HG03520 (cell line): ENCODE results near the gene IGSF3.
A peak's percentile ranks its signal among the peaks of the same experiment; 100 is the strongest.

Experiments used
- ATAC-seq: cut with Tn5 transposase; IDR thresholded peaks from one replicate; pipeline ENCODE4 v1.9.1; 2021; ENCODE audit warnings: mild to moderate bottlenecking, moderate library complexity; ENCODE audit not compliant: unreplicated experiment

The IGSF3 gene

DNA sequence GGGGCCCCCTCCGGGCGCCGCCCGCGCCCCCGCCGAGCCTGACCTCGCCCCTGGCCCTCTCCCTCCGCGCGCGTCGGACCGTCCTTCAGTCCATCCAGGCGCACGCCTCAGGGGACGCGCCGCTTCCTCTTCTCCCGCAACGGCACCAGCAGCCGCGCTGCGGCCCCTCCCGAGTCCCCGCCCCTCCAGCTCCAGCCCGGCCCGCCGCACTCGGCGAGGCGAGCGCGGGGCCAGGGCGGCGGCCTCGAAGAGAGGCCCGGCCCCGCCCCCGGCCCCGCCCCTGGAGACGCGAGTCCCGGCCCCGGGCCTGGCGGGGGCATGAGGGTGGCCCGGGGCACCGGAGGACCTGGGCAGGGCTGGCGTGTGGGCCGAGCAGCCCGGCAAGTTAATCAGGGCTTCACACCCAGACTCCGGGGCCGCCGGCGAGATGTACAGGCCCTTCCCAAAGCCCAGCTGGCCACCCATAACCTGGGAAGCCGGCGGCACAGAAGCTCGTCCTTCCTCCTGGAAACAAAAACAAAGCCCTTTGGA is at the start of gene IGSF3:
IGSF3 (minus strand) TSS at position 159 of the 531 bp plus-strand sequence. CDS start 1,407 bp downstream, outside the sequence.
- ATAC-seq, result peak; percentile 50

DNA sequence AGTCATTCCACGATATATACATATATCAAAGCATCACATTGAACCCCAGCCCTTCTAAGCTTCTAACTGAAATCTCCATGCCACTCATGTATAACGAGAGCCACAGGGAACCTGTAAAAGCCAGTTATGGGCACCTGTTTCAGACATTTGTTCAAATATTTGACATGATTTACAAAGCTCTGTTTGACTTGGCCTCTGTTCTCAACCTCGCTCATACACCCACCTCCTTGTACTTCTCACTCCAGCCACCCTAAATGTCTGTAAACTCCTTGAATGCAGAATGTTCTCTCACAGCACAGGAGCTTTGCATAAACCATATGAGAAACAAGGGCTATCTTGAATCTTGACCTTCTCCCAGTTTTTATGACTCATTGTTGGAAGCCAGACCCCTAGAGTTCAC is 49.8 kb upstream of the IGSF3 start:
- no peak for ATAC-seq

DNA sequence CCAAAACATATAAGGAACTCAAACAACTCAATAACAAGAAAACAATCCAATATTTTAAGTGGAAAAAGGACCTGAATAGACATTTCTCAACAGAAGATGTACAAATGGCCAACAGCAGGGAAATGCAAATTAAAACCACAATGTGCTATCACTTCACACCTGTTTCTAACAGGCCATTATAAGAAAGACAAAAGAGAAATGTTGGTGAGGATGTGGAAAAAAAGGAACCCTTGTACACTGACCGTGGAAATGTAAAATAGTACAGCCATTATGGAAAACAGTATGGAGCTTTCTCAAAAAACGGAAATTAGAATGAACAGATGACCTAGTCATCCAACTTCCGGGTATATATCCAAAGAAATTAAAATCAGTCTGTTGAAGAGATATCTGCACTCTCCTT is 48.9 kb upstream of the IGSF3 start:
- no peak for ATAC-seq

DNA sequence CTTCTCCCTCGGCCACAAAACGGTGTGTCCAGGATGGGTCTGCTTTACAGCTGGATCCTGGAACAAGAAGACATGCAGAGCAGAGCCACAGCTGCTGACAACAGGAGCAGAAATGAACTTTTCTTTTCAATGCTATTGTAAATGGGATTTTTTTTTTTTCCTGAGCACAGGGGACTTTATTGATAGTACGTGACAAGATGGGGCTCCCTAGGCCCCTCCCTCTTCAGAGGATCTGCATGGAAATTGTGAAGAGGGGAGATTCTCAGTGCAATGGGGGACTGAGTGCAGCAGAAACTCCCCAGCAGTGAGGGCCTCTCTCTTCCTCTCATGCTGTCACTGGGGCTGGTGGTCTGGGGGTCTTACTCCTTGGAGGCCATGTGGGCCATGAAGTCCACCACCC is 45.9 kb upstream of the IGSF3 start:
- ATAC-seq, result no peak

DNA sequence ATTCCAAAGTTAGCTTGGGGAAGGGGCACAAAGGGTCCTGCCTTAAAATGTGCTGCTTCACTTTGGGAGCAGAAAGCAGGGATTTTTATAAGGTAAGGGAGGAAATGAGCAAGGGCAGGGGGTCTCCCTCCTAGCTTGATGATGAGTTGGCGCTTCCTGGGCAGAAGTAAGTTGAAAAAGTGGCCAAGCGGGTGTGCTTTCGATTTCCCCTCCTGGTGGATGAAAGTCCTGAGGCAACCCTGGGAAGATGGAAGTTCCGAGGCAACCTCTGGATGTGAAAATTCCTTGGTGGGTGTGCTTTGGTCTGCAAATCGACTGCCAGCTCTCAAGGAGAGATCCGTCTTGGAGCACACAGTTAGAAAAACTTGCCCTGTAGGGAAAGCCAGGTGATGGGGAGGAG is 45.0 kb upstream of the IGSF3 start:
- ATAC-seq, result no peak

DNA sequence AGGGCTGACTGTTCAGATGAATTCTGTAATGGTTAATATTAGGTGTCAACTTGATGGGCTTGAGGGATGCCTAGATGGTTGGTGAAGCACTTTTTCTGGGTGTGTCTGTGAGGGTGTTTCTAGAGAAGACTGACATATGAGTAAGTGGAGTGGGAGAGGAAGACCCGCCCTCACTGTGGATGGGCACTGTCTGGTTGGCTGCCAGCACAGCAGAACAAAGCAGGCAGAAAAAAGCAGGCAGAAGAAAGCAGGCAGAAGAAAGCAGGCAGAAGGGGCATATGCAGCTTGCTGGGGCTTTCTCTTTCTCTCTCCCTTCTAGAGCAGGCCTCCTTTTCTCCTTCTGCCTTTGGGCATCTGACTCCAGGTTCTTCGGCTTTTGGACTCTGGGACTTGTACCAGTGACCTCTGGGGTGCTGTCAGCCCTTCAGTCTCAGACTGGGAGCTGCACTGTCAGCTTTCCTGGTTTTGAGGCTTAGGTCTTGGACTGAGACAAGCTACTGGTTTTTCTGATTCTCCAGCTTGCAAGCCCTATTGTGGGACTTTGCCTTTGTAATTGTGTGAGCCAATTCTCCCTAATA is 43.8 kb upstream of the IGSF3 start:
- ATAC-seq, result no peak

DNA sequence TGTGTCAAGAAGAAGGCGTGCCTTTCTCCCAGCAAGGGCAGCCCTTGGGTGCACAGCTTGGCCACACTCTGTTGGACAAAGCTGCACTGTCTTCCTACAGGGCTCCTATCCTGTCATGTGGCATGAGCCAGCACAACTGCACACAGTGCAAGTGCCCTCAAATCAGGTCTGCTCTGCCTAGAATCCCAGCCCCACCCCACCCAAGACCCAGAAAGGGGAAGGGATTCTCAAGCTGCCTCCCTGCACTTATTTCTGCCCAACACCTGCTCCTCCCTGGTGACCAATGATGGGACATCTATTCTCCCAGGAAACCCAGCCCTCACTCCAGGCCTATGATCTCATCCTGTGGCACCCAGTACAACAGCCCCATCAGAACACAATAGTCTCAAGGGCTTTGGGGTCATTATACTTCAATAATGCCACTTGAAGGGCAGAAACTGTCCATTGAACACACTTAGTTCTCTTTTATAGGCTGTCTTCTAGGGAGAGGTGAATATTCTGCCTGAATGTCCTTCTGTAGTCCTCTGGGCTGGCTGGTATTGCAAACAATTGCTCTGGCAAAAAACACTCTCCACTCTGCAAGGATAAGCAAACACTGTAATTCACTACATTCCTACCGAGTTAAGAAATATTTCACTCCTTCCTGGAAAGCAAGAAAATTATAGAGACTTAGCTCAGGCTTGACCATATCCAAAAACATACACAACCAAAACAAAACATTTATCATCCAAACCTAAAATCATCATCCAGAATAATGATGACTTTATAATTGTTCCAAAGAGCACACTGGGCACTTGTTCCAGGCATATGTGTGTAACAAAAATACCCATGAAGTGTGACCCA is 43.1 kb upstream of the IGSF3 start:
- no peak for ATAC-seq

DNA sequence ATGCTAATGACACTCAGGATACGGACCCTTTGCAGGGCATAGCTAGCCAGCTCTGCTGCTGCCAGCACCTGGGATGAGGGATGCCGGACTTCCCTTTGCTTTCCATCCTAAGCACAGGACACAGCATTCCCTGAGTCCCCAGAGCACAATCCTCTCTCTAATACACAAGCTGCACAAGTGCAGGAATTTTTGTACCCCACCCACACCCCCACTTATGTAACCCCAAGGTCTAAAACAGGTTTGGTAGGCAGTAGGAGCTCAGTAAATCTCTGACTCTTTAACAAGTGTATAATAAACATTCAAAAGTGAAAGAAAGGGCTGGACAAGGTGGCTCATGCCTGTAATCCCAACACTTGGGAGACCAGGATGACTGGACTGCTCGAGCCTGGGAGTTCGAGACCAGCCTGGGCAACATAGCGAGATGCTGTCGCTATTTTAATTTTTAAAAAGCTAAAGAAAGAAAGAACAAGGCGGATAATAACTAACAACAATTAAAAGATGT is 42.2 kb upstream of the IGSF3 start:
- no peak for ATAC-seq

DNA sequence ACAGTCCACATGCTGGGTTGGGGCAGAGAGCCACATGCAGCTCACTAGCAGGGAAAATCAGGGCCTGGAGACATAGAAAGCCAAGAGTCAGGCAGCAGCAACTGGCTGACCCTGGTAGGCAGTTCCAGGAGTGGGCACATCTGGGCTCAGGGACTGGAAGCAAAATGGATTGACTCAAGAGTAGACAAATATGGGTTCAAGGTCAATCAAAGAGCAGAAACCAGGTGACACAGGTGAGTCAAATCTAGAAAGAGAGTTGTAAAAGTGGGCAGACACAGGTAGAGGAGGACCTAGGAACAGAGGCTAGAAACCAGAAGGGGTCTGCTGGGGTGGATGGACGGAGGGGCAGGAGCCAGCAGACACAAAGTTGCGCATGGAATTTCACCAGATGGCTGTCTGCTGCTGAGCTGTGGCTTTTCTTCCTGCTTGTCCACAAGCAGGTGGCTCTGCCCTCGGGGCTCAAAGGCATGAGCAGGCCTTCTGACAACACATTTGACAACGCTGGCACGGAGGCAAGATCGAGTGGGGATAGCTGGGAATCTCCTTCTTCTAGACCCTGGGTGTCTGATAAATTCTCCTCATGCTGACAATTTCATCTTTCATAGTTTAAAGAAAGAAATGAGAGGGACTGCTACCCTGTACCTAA is 40.8 kb upstream of the IGSF3 start:
- no peak for ATAC-seq

DNA sequence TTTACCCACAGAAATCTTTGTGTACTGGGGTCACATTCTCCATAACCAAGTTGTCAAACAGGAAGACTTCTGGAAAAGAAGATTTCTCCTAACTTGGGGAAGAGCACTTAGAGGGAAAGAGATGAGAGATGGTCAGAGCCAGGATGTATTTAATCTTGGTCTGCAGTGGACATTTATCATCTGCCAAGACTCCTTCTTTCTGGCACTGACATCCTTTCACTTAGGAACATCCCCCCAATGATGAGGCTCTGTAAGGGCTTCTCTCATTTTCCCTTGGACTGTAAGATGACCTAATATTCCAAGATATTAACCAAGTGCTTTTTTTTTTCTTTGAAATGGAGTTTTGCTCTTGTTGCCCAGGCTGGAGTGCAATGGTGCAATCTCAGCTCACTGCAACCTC is 39.3 kb upstream of the IGSF3 start:
- ATAC-seq, result no peak

DNA sequence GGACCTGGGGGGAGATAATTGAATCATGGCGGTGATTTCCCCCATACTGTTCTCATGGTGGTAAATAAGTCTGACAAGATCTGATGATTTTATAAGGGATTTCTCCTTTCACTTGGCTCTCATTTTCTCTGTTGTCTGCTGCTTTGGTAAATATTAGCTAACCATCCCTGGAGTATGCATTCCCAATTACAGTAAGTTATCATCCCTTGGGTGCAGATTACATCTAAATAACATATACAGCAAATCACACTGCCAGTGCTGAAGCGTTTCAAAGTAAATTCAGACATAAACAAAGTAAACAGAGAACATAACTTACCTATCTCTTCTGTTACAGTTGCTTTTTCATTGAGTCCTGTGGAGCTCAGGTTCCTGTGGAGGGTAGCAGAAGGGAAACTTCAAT is 38.6 kb upstream of the IGSF3 start:
- ATAC-seq, result no peak

DNA sequence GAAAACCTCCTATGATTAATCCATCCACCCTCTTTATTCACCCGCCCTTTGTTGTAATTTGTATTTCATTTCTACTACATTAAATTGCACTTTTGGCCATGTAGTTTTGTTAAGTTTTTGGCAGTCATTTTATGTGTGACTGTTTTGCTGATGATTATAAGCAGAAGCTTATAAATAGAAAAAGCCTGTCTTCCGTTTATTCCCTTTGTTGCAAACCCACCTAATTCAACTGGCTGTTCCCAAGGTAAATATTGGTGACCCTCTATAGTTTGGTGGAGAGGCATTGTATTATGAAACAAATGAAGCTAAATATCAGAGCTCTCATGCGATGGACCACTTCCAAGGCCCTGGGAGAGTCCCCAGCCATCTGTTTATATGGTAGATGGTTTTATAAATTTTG is 36.7 kb upstream of the IGSF3 start:
- ATAC-seq, result no peak

DNA sequence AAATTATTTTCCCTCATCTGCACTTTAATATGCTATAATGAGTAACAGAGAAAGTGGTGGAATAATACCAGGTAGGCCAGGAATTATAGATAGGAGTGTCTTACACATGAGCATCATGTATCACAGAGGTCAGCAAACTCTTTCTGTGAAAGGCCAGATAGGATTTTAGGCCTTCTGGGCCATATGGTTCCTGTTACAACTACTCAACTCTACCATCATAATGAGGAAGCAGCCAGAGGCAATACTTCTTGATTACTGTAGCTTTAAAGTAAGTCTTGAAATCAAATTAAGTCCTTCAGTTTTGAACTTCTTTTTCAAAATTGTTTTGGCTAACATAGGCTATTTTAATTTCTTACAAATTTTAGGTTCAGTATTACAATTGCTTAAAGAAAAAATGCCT is 32.1 kb upstream of the IGSF3 start:
- no peak for ATAC-seq

DNA sequence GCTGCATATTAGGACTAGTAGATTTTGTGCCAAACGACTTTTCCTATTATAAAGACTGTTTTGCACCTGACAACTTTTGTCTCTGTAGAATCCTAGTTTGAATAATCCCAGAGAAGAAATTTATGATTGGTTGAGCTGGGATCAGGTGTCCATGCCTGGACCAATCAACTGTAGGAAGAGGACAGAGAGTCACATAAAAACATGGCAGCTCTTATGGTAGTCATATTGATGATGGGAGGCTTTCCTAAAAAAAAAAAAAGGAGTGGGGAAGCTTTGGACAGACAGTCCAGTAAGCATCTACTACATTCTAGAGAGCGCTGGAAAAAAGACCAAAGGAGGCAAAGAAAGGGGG is 30.7 kb upstream of the IGSF3 start:
- ATAC-seq, result no peak

DNA sequence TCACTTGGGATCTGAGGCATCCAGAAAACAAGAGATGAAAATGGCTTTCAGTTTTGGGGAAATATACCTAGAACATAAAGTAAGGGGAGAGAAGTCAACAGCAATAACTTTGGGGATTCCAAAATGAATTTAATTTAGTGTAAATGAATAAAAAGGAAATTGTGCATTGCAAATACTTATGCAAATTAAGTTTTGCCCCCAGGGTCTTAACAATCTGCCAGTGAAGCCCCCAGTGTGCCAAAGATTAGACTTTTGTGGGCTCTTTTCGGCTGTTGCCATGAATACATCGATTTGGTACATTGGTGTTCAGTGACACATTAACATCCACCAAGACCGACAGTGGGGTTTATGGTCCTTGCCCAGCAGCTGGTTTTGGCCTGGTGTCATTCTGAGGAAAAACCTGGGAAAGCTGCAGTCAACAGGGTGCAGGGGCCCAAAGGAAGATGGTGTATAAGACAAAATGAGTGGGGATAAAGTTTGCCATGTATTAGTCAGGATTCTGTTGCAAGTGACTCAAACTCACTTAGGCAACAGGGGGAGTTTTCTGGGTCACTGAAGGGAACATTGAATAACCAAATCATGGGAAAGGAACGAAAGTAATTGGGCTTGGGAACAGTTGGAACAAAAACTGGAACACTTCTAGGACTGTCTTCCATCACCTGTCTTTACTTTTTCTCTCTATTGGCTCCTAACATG is 30.2 kb upstream of the IGSF3 start:
- no peak for ATAC-seq

DNA sequence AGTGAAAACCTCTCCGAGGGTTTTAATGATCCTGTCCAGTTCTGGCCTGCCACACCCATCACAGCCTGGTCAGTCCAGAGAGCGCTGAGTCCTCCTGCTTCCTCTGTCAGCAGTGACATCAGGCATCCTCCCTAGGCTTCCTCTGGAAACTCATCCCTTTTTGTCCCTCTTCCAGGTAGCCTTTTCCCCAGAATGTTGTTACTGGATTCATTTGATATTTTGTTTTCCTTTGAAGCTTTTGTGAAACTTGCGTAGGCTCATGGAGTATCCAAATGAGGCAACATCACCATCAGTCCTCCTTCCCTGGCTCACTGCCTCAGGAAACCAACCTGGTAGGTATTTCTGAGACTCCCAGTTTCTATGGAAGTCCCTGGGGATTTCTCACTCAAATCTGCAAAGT is 27.0 kb upstream of the IGSF3 start:
- no peak for ATAC-seq

DNA sequence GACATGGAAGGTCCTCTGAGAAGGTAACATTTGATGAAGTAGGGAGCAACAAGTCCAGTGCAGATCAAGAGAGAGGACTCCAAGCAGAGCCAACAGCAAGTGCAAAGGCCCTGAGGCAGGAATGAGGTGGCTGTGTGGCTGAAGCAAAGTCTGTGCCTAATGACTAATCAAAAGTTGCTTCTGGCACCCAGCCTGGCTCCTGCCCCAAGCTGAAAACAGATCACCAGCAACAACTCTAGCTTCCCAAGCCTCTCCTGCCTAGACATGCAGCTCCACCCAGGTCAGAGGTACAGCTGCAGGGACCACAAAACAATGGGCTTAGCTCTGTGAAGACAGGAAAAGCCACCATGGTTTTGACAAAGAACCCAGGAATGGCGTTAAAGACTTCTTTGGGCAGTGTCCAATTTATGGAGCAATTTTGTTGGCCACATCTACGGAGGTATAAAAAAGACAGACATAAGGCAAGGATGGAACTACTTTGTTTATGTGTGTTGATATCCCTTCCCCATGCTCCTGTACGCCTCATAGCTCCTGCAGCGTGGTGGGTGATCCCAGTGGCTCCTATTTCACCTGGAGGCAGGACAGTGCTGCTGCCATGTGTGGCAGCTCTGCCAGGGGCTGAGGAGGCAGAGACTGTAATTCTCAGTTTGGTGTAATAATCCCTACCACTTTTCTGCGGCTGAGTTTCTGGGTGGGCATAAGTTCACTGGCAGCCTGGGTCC is 26.4 kb upstream of the IGSF3 start:
- ATAC-seq, result no peak

DNA sequence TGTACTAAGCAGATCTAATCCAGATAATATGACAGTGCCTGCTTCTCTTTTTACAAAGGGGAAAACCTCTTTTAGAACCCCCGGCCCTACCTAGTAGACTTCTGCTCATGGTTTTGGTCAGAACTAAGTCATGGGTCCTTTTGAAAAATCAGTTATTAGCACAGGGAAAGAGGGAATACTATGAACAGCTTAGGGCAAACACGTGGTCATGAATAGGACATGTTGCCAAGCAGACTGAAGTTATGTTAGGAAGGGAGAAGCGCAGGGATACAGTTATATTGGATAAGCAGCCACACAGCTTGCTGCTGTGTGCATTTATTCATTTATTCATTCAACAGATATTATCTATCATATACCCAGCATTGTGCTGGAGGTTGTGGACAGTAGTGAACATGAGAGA is 25.3 kb upstream of the IGSF3 start:
- ATAC-seq, result no peak

DNA sequence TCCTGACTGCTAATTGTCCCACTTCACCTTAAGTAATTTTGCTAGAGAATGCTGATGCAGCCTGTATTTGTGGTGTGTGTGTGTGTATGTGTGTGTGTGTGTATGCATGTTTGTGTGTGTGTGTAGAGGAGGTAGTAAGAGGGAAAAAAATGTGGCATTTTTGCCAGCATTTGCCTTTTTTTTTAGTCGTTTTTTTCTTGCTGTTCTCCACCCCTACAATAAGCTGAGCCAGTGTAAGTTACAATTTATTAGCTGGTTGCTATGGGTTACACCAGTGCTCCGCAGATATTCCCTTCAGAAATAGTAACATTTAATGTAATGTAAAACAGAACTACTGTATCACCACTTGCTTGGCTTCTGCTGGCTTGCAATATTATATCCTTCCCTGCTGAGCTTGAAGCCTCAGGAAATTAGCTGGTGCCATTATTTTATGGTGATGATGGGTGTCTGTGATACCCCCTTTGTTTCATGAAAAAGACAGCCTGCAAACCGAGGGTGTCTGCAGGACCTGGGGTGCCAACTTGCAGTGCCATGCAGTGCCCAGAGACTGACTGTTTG is 23.4 kb upstream of the IGSF3 start:
- no peak for ATAC-seq

DNA sequence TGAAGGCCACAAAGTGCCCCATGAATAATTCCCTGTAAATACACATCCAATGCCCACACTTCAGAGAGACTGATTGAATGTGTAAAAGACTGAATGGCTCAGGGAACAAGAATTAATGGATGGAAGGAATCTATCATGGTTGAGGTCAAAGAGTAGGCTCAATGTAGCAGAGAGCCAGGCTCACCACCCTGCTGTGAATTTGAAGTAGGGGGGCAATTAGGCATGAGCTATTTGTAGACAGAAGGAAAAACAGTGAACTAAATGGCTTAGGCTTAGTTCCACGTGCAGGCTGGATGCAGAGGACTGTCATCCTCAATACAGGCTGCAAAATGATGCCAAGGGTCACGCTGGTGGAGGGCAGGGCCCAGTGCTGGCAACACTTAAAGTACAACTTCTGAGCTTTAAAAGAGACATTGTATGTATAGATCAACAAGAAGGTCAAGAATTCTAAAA is 22.9 kb upstream of the IGSF3 start:
- no peak for ATAC-seq
